K562 (cell line): ENCODE data around the gene IFT25. TPM values are rescaled to one million over a fixed set of nuclear protein-coding genes. Genes with fewer than 3 reads are reported as not detected.

ENCODE experiments used
- BCOR ChIP-seq: fragments of 450-650 bp; IDR thresholded peaks from 2 replicates; pipeline ENCODE4 v1.6.1; 2016
- BRCA1 ChIP-seq, 2 experiments: fragments of 450-650 bp in 1 of 2; sonication (generic) in 1 of 2; formaldehyde crosslinking in 1 of 2; IDR thresholded peaks; 2 replicates each; pipeline versions ENCODE4 v1.5.0 to v1.6.1; 2017 to 2020; ENCODE audit warnings: mild to moderate bottlenecking in 1 of 2, missing genetic modification reagents in 1 of 2
- CTBP1 ChIP-seq: fragments of 450-650 bp; IDR thresholded peaks from 2 replicates; pipeline ENCODE4 v1.6.1; 2016; ENCODE audit warnings: borderline replicate concordance
- GTF2F1 ChIP-seq: IDR thresholded peaks from 2 replicates; pipeline ENCODE4 v1.6.1; 2011; ENCODE audit warnings: low read depth, low read length, improper control_type of control experiment
- HCFC1 ChIP-seq: IDR thresholded peaks from 2 replicates; pipeline ENCODE4 v1.6.1; 2012; ENCODE audit warnings: low read depth, low read length, improper control_type of control experiment
- HDAC2 ChIP-seq: fragments of 450-650 bp; IDR thresholded peaks from 2 replicates; pipeline ENCODE4 v1.6.1; 2016; ENCODE audit warnings: mild to moderate bottlenecking
- HOMEZ ChIP-seq: fragments of 250-450 bp; sonication (Bioruptor Pico); IDR thresholded peaks from 2 replicates; pipeline ENCODE4 v1.4.0; 2020; ENCODE audit warnings: mild to moderate bottlenecking, moderate library complexity
- L3MBTL2 ChIP-seq: fragments of 450-650 bp; IDR thresholded peaks from 2 replicates; pipeline ENCODE4 v1.6.1; 2016; ENCODE audit warnings: mild to moderate bottlenecking, moderate library complexity
- MBD2 ChIP-seq: sonication (generic); IDR thresholded peaks from 2 replicates; pipeline ENCODE4 v1.6.1; 2016; ENCODE audit warnings: low read depth, borderline replicate concordance
- MIER1 ChIP-seq: fragments of 450-650 bp; IDR thresholded peaks from 2 replicates; pipeline ENCODE4 v1.6.1; 2016; ENCODE audit warnings: antibody characterized with exemption, mild to moderate bottlenecking, low read depth
- NR3C1 ChIP-seq: sonication (generic); formaldehyde crosslinking; IDR thresholded peaks from 2 replicates; pipeline ENCODE4 v1.8.1; 2022; ENCODE audit warnings: missing genetic modification reagents
- PCBP1 ChIP-seq: fragments of 200-400 bp; formaldehyde crosslinking; IDR thresholded peaks from 2 replicates; pipeline ENCODE4 v1.6.1; 2018; ENCODE audit warnings: mild to moderate bottlenecking, low read depth, low read length; ENCODE audit not compliant: poor library complexity, severe bottlenecking
- PHF8 ChIP-seq: fragments of 200-600 bp; sonication (generic); IDR thresholded peaks from 2 replicates; pipeline ENCODE4 v1.6.1; 2012; ENCODE audit warnings: mixed run types, mild to moderate bottlenecking, inconsistent platforms, low read length, moderate library complexity, borderline replicate concordance
- POLR2B ChIP-seq: fragments of 450-650 bp; IDR thresholded peaks from 2 replicates; pipeline ENCODE4 v1.6.1; 2018; ENCODE audit warnings: low read depth; ENCODE audit not compliant: partially characterized antibody
- RBFOX2 ChIP-seq: fragments of 200-400 bp; formaldehyde crosslinking; IDR thresholded peaks from 2 replicates; pipeline ENCODE4 v1.6.1; 2017; ENCODE audit warnings: low read depth, mild to moderate bottlenecking, low read length, moderate library complexity
- SAFB2 ChIP-seq: fragments of 200-400 bp; formaldehyde crosslinking; IDR thresholded peaks from 2 replicates; pipeline ENCODE4 v1.6.1; 2018; ENCODE audit warnings: borderline replicate concordance, low read length, low read depth, moderate library complexity; ENCODE audit not compliant: severe bottlenecking
- SAP30 ChIP-seq: fragments of 200-600 bp; sonication (generic); IDR thresholded peaks from 2 replicates; pipeline ENCODE4 v1.6.1; 2012; ENCODE audit warnings: borderline replicate concordance, low read depth, mild to moderate bottlenecking, moderate library complexity, low read length, control low read depth, inconsistent platforms; ENCODE audit not compliant: insufficient read depth, poor library complexity, severe bottlenecking
- ZBED1 ChIP-seq: IDR thresholded peaks from 2 replicates; pipeline ENCODE4 v1.6.1; 2014
- ZKSCAN8 ChIP-seq: fragments of 200-800 bp; sonication (Bioruptor generic); IDR thresholded peaks from 2 replicates; pipeline ENCODE4 v1.6.1; 2016; ENCODE audit warnings: missing genetic modification characterization, missing compliant biosample characterization
- ZNF699 ChIP-seq: fragments of 250-450 bp; sonication (Bioruptor Pico); IDR thresholded peaks from 2 replicates; pipeline ENCODE4 v1.8.0; 2021; ENCODE audit warnings: mild to moderate bottlenecking, moderate library complexity; ENCODE audit not compliant: insufficient replicate concordance
- ZNF77 ChIP-seq: fragments of 250-450 bp; sonication (Bioruptor Pico); IDR thresholded peaks from 2 replicates; pipeline ENCODE4 v1.5.0; 2020
- polyA plus RNA-seq, 8 experiments: library from polyadenylated mRNA; depleted of rRNA in 4 of 8; stranded (reverse) in 5 of 8; unstranded in 3 of 8; fragments of >200 nt; fragmentation: Nextera tagmentation in 2 of 8; fragmentation: Illumina TruSeq in 1 of 8; extraction: Ambion mirVana in 2 of 8; extraction: Trizol in 1 of 8; gene quantifications; 2 replicates each; pipeline versions ENCODE4 v1.2.1 to v1.2.3, GENCODE V29; 2011 to 2014; ENCODE audit warnings: inconsistent platforms in 1 of 8, missing spikeins in 1 of 8
- total RNA-seq, 7 experiments: library from RNA; depleted of rRNA in 6 of 7; stranded (reverse); fragments of >200 nt in 6 of 7; fragmentation: Illumina TruSeq in 2 of 7; extraction: Trizol in 2 of 7; gene quantifications; 2 replicates each; pipeline versions ENCODE4 v1.2.1 to v1.2.3, GENCODE V29; 2011 to 2021; ENCODE audit warnings: low replicate concordance in 1 of 7
- TF ChIP-seq, protein P1 (sequence below): fragments of 150-350 bp; conservative IDR thresholded peaks from 2 replicates; pipeline ENCODE4 v1.6.1; 2014; ENCODE audit warnings: low read length
- TF ChIP-seq, protein P2 (sequence below), 2 experiments: fragments of 450-650 bp; conservative IDR thresholded peaks; 2 replicates each; pipeline ENCODE4 v1.6.1; 2017; ENCODE audit warnings: mild to moderate bottlenecking in 2 of 2, moderate library complexity in 2 of 2

IFT25 gene
- total and polyA plus RNA-seq, 9 of the 15 experiments (the other 6 are each of a cell fraction or from before 2014, with no cell fraction given): 93.6 to 209 (median 167) TPM

GRCh38 chr1:53945433-53946251, at the start of gene IFT25 (continued):
- TF ChIP-seq ZNF699 (CRISPR knock-in tag): no peak
- TF ChIP-seq PHF8: peak; percentile 77; the same call in 1 of the 2 replicates
- TF ChIP-seq NR3C1 (CRISPR knock-in tag): no peak
- TF ChIP-seq HDAC2: peak; percentile 58; the same call in 1 of the 2 replicates
- no peak for TF ChIP-seq SAFB2
- TF ChIP-seq ZKSCAN8: no peak
- TF ChIP-seq BRCA1 (IDR thresholded peaks at IDR 0.05): no peak
- TF ChIP-seq BRCA1 (CRISPR knock-in tag; IDR thresholded peaks at IDR 0.05): no peak
- no peak for TF ChIP-seq HCFC1
- TF ChIP-seq POLR2B: peak; percentile 74
- peak; percentile 87 for TF ChIP-seq RBFOX2
- TF ChIP-seq BCOR: peak; percentile 52; the same call in 1 of the 2 replicates
- peak; percentile 51; the same call in 1 of the 2 replicates for TF ChIP-seq MBD2
- 0 out of 2 replicates have a peak, but pooled peaks have one; percentile 57 for TF ChIP-seq HOMEZ (CRISPR knock-in tag)
- TF ChIP-seq ZBED1: no peak
- TF ChIP-seq ZNF77: no peak
- 0 out of 2 replicates have a peak, but pooled peaks have one; percentile 27 for TF ChIP-seq GTF2F1
- TF ChIP-seq, protein P1, sequence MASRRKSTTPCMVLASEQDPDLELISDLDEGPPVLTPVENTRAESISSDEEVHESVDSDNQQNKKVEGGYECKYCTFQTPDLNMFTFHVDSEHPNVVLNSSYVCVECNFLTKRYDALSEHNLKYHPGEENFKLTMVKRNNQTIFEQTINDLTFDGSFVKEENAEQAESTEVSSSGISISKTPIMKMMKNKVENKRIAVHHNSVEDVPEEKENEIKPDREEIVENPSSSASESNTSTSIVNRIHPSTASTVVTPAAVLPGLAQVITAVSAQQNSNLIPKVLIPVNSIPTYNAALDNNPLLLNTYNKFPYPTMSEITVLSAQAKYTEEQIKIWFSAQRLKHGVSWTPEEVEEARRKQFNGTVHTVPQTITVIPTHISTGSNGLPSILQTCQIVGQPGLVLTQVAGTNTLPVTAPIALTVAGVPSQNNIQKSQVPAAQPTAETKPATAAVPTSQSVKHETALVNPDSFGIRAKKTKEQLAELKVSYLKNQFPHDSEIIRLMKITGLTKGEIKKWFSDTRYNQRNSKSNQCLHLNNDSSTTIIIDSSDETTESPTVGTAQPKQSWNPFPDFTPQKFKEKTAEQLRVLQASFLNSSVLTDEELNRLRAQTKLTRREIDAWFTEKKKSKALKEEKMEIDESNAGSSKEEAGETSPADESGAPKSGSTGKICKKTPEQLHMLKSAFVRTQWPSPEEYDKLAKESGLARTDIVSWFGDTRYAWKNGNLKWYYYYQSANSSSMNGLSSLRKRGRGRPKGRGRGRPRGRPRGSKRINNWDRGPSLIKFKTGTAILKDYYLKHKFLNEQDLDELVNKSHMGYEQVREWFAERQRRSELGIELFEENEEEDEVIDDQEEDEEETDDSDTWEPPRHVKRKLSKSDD: no peak
- peak; percentile 74 for TF ChIP-seq CTBP1
- peak; percentile 37 for TF ChIP-seq SAP30
- TF ChIP-seq MIER1: no peak
- no peak; the same call in 1 of the 2 replicates for TF ChIP-seq L3MBTL2
- TF ChIP-seq, protein P2, sequence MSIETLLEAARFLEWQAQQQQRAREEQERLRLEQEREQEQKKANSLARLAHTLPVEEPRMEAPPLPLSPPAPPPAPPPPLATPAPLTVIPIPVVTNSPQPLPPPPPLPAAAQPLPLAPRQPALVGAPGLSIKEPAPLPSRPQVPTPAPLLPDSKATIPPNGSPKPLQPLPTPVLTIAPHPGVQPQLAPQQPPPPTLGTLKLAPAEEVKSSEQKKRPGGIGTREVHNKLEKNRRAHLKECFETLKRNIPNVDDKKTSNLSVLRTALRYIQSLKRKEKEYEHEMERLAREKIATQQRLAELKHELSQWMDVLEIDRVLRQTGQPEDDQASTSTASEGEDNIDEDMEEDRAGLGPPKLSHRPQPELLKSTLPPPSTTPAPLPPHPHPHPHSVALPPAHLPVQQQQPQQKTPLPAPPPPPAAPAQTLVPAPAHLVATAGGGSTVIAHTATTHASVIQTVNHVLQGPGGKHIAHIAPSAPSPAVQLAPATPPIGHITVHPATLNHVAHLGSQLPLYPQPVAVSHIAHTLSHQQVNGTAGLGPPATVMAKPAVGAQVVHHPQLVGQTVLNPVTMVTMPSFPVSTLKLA (conservative IDR thresholded peaks at IDR 0.05): peak; percentile 41 to 83; a peak in 2 of 4 replicates
- peak; percentile 66 for TF ChIP-seq PCBP1
